ENCODE measurements around the gene EPM2AIP1. TPM values are rescaled to one million over a fixed set of nuclear protein-coding genes. Genes with fewer than 3 reads are reported as not detected.
"Not testable (repeated sequence)": the region's sequence is repeated elsewhere in the genome, so short reads cannot be mapped to it uniquely, and the experiment has no call there.

EPM2AIP1 gene
- total RNA-seq, 4 donors from 2014 or later, result 9.5 to 13.7 (median 10.4) TPM

- TF ChIP-seq EP300 (IDR thresholded peaks at IDR 0.05) (no peak), POLR2A (IDR thresholded peaks at IDR 0.05; ENCODE audit: low read depth) (no peak), POLR2AphosphoS5 (IDR thresholded peaks at IDR 0.05) (no peak)
- TF ChIP-seq, protein P1, sequence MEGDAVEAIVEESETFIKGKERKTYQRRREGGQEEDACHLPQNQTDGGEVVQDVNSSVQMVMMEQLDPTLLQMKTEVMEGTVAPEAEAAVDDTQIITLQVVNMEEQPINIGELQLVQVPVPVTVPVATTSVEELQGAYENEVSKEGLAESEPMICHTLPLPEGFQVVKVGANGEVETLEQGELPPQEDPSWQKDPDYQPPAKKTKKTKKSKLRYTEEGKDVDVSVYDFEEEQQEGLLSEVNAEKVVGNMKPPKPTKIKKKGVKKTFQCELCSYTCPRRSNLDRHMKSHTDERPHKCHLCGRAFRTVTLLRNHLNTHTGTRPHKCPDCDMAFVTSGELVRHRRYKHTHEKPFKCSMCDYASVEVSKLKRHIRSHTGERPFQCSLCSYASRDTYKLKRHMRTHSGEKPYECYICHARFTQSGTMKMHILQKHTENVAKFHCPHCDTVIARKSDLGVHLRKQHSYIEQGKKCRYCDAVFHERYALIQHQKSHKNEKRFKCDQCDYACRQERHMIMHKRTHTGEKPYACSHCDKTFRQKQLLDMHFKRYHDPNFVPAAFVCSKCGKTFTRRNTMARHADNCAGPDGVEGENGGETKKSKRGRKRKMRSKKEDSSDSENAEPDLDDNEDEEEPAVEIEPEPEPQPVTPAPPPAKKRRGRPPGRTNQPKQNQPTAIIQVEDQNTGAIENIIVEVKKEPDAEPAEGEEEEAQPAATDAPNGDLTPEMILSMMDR (IDR thresholded peaks at IDR 0.05), result no peak
- H3K27me3 ChIP-seq, result no peaks in the 10 kb centered on the region
Measured at GRCh38 chr3:36957862-36958686, 34.9 kb downstream of the EPM2AIP1 start.

DNA sequence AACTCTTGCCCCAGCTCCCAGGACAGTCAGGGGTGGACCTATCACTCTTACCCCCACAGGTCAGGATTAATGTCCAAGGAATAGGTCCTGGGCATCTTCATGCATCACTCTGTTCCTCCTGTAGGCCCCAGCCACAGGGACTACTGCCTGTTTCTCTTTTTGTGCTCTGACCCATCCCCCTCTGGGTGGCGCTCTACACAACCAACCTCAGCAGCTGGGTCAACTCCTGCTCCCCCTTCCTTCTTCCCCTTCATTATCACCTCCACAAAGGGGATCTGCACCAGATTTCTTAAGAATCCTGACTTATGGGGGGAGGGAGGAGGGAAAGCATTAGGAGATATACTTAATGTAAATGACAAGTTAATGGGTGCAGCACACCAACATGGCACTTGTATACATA is 35.9 kb downstream of the EPM2AIP1 start:
- no peaks in the 10 kb centered on the region for H3K36me3 ChIP-seq
- no peak overlapping the region for H3K4me3 ChIP-seq
- peaks cover 0 to 8% (median 6%) of the 10 kb centered on the region in 4 donors for H3K4me1 ChIP-seq
- TF ChIP-seq POLR2AphosphoS5 (IDR thresholded peaks at IDR 0.05) (no peak), POLR2A (IDR thresholded peaks at IDR 0.05; ENCODE audit: low read depth) (no peak), EP300 (IDR thresholded peaks at IDR 0.05) (no peak)
- TF ChIP-seq, protein P1 (IDR thresholded peaks at IDR 0.05), result no peak
- H3K27ac ChIP-seq (replicated peaks in 1 of 4), result no peak overlapping the region
- no peaks in the 10 kb centered on the region for H3K27me3 ChIP-seq
- DNase-seq (ENCODE audit: extremely low spot score), result no peak
- intact Hi-C loops (cut with DNase I), result loop anchor here (5.0 kb wide), 1 partner anchor 225 kb away; no protein-coding TSS in a partner anchor
- WGBS, result 87% methylated on average over 1 of the region's 1 CpG
- H3K9me3 ChIP-seq, result no peaks in the 10 kb centered on the region

More at GRCh38 chr3:36957862-36958686, 34.9 kb downstream of the EPM2AIP1 start:
- H3K4me1 ChIP-seq, result peaks cover 0 to 8% (median 6%) of the 10 kb centered on the region in 4 donors
- 60% methylated on average over 3 of the region's 3 CpGs for WGBS
- DNase-seq (ENCODE audit: extremely low spot score), result no peak
- no peak overlapping the region for H3K27ac ChIP-seq (replicated peaks in 1 of 4)
- H3K36me3 ChIP-seq, result no peaks in the 10 kb centered on the region
- H3K4me3 ChIP-seq, result no peak overlapping the region
- intact Hi-C loops (cut with DNase I), result loop anchor here (5.0 kb wide), 1 partner anchor 226 kb away; no protein-coding TSS in a partner anchor
- H3K9me3 ChIP-seq, result no peaks in the 10 kb centered on the region

GRCh38 chr3:36956155-36956554 is 36.8 kb downstream of the EPM2AIP1 start:
- no peaks in the 10 kb centered on the region for H3K9me3 ChIP-seq
- WGBS, result 85% methylated on average over 3 of the region's 3 CpGs
- peaks cover 0 to 8% (median 6%) of the 10 kb centered on the region in 4 donors for H3K4me1 ChIP-seq
- DNase-seq (ENCODE audit: extremely low spot score), result no peak
- H3K27me3 ChIP-seq, result no peaks in the 10 kb centered on the region
- no peak overlapping the region for H3K27ac ChIP-seq (replicated peaks in 1 of 4)
- H3K4me3 ChIP-seq, result no peak overlapping the region
- TF ChIP-seq POLR2A (IDR thresholded peaks at IDR 0.05; ENCODE audit: low read depth), result no peak
- TF ChIP-seq, protein P1 (IDR thresholded peaks at IDR 0.05), result no peak
- no peak for TF ChIP-seq POLR2AphosphoS5 (IDR thresholded peaks at IDR 0.05)
- no peak for TF ChIP-seq EP300 (IDR thresholded peaks at IDR 0.05)
- H3K36me3 ChIP-seq, result no peaks in the 10 kb centered on the region
- intact Hi-C loops (cut with DNase I), result loop anchor here (5.0 kb wide), 1 partner anchor 224 kb away; no protein-coding TSS in a partner anchor

GRCh38 chr3:36954452-36955134 is 38.3 kb downstream of the EPM2AIP1 start:
- no peak overlapping the region for H3K27ac ChIP-seq (replicated peaks in 1 of 4)
- no peaks in the 10 kb centered on the region for H3K27me3 ChIP-seq
- H3K9me3 ChIP-seq, result no peaks in the 10 kb centered on the region
- TF ChIP-seq, protein P1 (IDR thresholded peaks at IDR 0.05), result no peak
- no peak for TF ChIP-seq POLR2AphosphoS5 (IDR thresholded peaks at IDR 0.05)
- TF ChIP-seq POLR2A (IDR thresholded peaks at IDR 0.05; ENCODE audit: low read depth), result no peak
- no peak for TF ChIP-seq EP300 (IDR thresholded peaks at IDR 0.05)
- intact Hi-C loops (cut with DNase I), result loop anchor here (5.0 kb wide), 1 partner anchor 222 kb away; no protein-coding TSS in a partner anchor
- H3K36me3 ChIP-seq, result no peaks in the 10 kb centered on the region
- DNase-seq (ENCODE audit: extremely low spot score), result no peak
- H3K4me3 ChIP-seq, result no peak overlapping the region
- peaks cover 0 to 8% (median 6%) of the 10 kb centered on the region in 4 donors for H3K4me1 ChIP-seq

DNA sequence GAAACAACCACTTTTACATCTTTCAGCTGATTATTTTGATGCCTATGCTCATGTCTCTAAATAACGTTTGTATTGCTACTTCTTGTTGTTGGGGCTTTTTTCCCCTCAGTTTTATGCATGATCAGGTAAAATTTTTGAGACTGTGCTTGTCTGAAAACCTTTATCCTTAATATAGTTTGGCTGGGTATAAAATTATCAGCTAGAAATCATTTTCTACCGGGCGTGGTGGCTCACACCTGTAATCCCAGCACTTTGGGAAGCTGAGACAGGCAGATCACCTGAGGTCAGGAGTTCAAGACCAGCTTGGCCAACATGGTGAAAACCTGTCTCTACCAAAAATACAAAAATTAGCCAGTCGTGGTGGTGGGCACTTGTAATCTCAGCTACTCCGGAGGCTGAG is 45.1 kb downstream of the EPM2AIP1 start:
- H3K27me3 ChIP-seq; H3K36me3 ChIP-seq; intact Hi-C loops (cut with DNase I); H3K4me3 ChIP-seq; DNase-seq (ENCODE audit: extremely low spot score); H3K27ac ChIP-seq (replicated peaks in 1 of 4): not testable (repeated sequence)
- peaks cover 0 to 18% (median 7%) of the 10 kb centered on the region in 4 donors for H3K9me3 ChIP-seq
- 89% methylated on average over 5 of the region's 5 CpGs for WGBS
- H3K4me1 ChIP-seq, result peaks cover 5 to 29% (median 15%) of the 10 kb centered on the region in 4 donors

Data from esophagus muscularis mucosa (tissue), 4 donors.